HEK293 (cell line): ENCODE measurements around the gene SPATA2.

Source experiments
- CTCF ChIA-PET: fragments of 350-600 bp; formaldehyde crosslinking; extraction: SDS; loops from one replicate; lab custom pipeline; 2021; ENCODE audit warnings: antibody characterized with exemption; lab: Yijun Ruan, JAX
- POLR2A ChIA-PET: fragments of 300-600 bp; formaldehyde crosslinking; extraction: SDS; loops from one replicate; lab custom pipeline; 2020; ENCODE audit warnings: antibody characterized with exemption, inconsistent platforms; lab: Yijun Ruan, JAX
- H3K27ac ChIP-seq: fragments of 200-500 bp; sonication (Bioruptor generic); 2 replicates; pipeline ENCODE4 v1.5.1; 2014; ENCODE audit warnings: low read depth, low read length, control low read depth, inconsistent platforms; ENCODE audit errors: extremely low read depth
- H3K36me3 ChIP-seq, 2 experiments: fragments of 200-500 bp in 1 of 2; sonication (Bioruptor generic) in 1 of 2; 1 replicate in 1 of 2; 2 replicates in 1 of 2; pipeline ENCODE4 v1.5.1; 2014 to 2017; ENCODE audit warnings: inconsistent platforms in 2 of 2, low read length in 2 of 2; ENCODE audit not compliant: control insufficient read depth in 2 of 2, insufficient read depth in 1 of 2
- H3K4me1 ChIP-seq: fragments of 200-500 bp; sonication (Bioruptor generic); 2 replicates; pipeline ENCODE4 v1.5.1; 2014; ENCODE audit warnings: mild to moderate bottlenecking, low read length, inconsistent platforms; ENCODE audit not compliant: control insufficient read depth, insufficient read depth
- H3K4me3 ChIP-seq: 2 replicates; pipeline ENCODE4 v1.5.1; 2011; ENCODE audit warnings: low read depth, mild to moderate bottlenecking, control low read depth, low read length, moderate library complexity
- H3K9me3 ChIP-seq: fragments of 200-500 bp; sonication (Bioruptor generic); 2 replicates; pipeline ENCODE4 v1.5.1; 2014; ENCODE audit warnings: low read depth, low read length, inconsistent platforms; ENCODE audit not compliant: control insufficient read depth, insufficient read depth
- EGR2 ChIP-seq: fragments of 450-650 bp; formaldehyde crosslinking; IDR thresholded peaks from 2 replicates; pipeline ENCODE4 v1.5.1; 2016; ENCODE audit warnings: low read depth, missing biosample characterization, missing genetic modification characterization
- IKZF3 ChIP-seq: fragments of 450-650 bp; IDR thresholded peaks from 2 replicates; pipeline ENCODE4 v1.5.0; 2018; ENCODE audit warnings: missing biosample characterization, mild to moderate bottlenecking, missing genetic modification characterization, moderate library complexity
- PRDM1 ChIP-seq: fragments of 450-650 bp; formaldehyde crosslinking; IDR thresholded peaks from 2 replicates; pipeline ENCODE4; 2016; ENCODE audit warnings: missing biosample characterization, missing genetic modification characterization
- SCRT1 ChIP-seq: fragments of 450-650 bp; formaldehyde crosslinking; IDR thresholded peaks from 2 replicates; pipeline ENCODE4 v1.5.1; 2016; ENCODE audit warnings: missing biosample characterization, missing genetic modification characterization, borderline replicate concordance
- TCF7L2 ChIP-seq: IDR thresholded peaks from 2 replicates; pipeline ENCODE4 v1.6.1; 2011; ENCODE audit warnings: low read depth, mild to moderate bottlenecking, inconsistent platforms, low read length, moderate library complexity, borderline replicate concordance
- ZFHX2 ChIP-seq: fragments of 450-650 bp; formaldehyde crosslinking; conservative IDR thresholded peaks from 2 replicates; pipeline ENCODE4 v1.5.1; 2016; ENCODE audit warnings: missing biosample characterization, missing genetic modification characterization
- ZFP37 ChIP-seq: fragments of 450-650 bp; formaldehyde crosslinking; IDR thresholded peaks from 2 replicates; pipeline ENCODE4 v1.5.1; 2016; ENCODE audit warnings: missing biosample characterization, missing genetic modification characterization
- ZFP69B ChIP-seq: fragments of 450-650 bp; formaldehyde crosslinking; IDR thresholded peaks from 2 replicates; pipeline ENCODE4 v1.5.1; 2016; ENCODE audit warnings: missing biosample characterization, missing genetic modification characterization
- ZNF138 ChIP-seq: fragments of 450-650 bp; formaldehyde crosslinking; IDR thresholded peaks from 2 replicates; pipeline ENCODE4 v1.5.1; 2016; ENCODE audit warnings: missing biosample characterization, missing genetic modification characterization, borderline replicate concordance
- ZNF211 ChIP-seq: fragments of 450-650 bp; formaldehyde crosslinking; IDR thresholded peaks from 2 replicates; pipeline ENCODE4 v1.5.1; 2016; ENCODE audit warnings: low read depth, missing biosample characterization, missing genetic modification characterization
- ZNF335 ChIP-seq: fragments of 450-650 bp; formaldehyde crosslinking; conservative IDR thresholded peaks from 2 replicates; pipeline ENCODE4 v1.5.1; 2016; ENCODE audit warnings: missing biosample characterization, missing genetic modification characterization
- ZNF341 ChIP-seq: fragments of 450-650 bp; formaldehyde crosslinking; IDR thresholded peaks from 2 replicates; pipeline ENCODE4; 2016; ENCODE audit warnings: low read depth, missing biosample characterization, missing genetic modification characterization
- ZNF473 ChIP-seq: fragments of 450-650 bp; formaldehyde crosslinking; IDR thresholded peaks from 2 replicates; pipeline ENCODE4 v1.5.1; 2017; ENCODE audit warnings: missing biosample characterization, missing genetic modification characterization
- ZNF514 ChIP-seq: fragments of 450-650 bp; formaldehyde crosslinking; IDR thresholded peaks from 2 replicates; pipeline ENCODE4 v1.5.1; 2016; ENCODE audit warnings: missing biosample characterization, missing genetic modification characterization
- ZNF571 ChIP-seq: fragments of 450-650 bp; formaldehyde crosslinking; IDR thresholded peaks from 2 replicates; pipeline ENCODE4 v1.5.0; 2017; ENCODE audit warnings: missing biosample characterization, missing genetic modification characterization
- ZNF600 ChIP-seq: fragments of 450-650 bp; formaldehyde crosslinking; IDR thresholded peaks from 2 replicates; pipeline ENCODE4 v1.5.1; 2016; ENCODE audit warnings: missing biosample characterization, missing genetic modification characterization
- ZNF623 ChIP-seq: fragments of 450-650 bp; formaldehyde crosslinking; IDR thresholded peaks from 2 replicates; pipeline ENCODE4 v1.5.1; 2016; ENCODE audit warnings: missing biosample characterization, missing genetic modification characterization
- ZNF701 ChIP-seq: fragments of 450-650 bp; formaldehyde crosslinking; IDR thresholded peaks from 2 replicates; pipeline ENCODE4 v1.5.1; 2016; ENCODE audit warnings: missing biosample characterization, missing genetic modification characterization
- ZNF791 ChIP-seq: fragments of 450-650 bp; formaldehyde crosslinking; IDR thresholded peaks from 2 replicates; pipeline ENCODE4 v1.5.1; 2016; ENCODE audit warnings: missing biosample characterization, missing genetic modification characterization
- ZNF792 ChIP-seq: fragments of 450-650 bp; formaldehyde crosslinking; IDR thresholded peaks from 2 replicates; pipeline ENCODE4 v1.5.1; 2016; ENCODE audit warnings: missing biosample characterization, missing genetic modification characterization
- ZNF843 ChIP-seq: fragments of 450-650 bp; formaldehyde crosslinking; IDR thresholded peaks from 2 replicates; pipeline ENCODE4 v1.5.1; 2016; ENCODE audit warnings: missing biosample characterization, missing genetic modification characterization
- ZSCAN16 ChIP-seq: fragments of 450-650 bp; formaldehyde crosslinking; IDR thresholded peaks from 2 replicates; pipeline ENCODE4 v1.5.1; 2016; ENCODE audit warnings: missing biosample characterization, missing genetic modification characterization
- ZSCAN30 ChIP-seq: fragments of 450-650 bp; IDR thresholded peaks from 2 replicates; pipeline ENCODE4 v1.5.1; 2018; ENCODE audit warnings: missing biosample characterization, mild to moderate bottlenecking, missing genetic modification characterization, moderate library complexity
- ZXDB ChIP-seq: fragments of 450-650 bp; formaldehyde crosslinking; IDR thresholded peaks from 2 replicates; pipeline ENCODE4 v1.5.1; 2016; ENCODE audit warnings: missing biosample characterization, missing genetic modification characterization
- TF ChIP-seq, protein P1 (sequence below): fragments of 450-650 bp; formaldehyde crosslinking; IDR thresholded peaks from 2 replicates; pipeline ENCODE4 v1.5.1; 2016; ENCODE audit warnings: missing biosample characterization, missing genetic modification characterization
- TF ChIP-seq, protein P2 (sequence below): fragments of 450-650 bp; formaldehyde crosslinking; IDR thresholded peaks from 2 replicates; pipeline ENCODE4 v1.5.1; 2016; ENCODE audit warnings: missing biosample characterization, missing genetic modification characterization

SPATA2 gene

DNA sequence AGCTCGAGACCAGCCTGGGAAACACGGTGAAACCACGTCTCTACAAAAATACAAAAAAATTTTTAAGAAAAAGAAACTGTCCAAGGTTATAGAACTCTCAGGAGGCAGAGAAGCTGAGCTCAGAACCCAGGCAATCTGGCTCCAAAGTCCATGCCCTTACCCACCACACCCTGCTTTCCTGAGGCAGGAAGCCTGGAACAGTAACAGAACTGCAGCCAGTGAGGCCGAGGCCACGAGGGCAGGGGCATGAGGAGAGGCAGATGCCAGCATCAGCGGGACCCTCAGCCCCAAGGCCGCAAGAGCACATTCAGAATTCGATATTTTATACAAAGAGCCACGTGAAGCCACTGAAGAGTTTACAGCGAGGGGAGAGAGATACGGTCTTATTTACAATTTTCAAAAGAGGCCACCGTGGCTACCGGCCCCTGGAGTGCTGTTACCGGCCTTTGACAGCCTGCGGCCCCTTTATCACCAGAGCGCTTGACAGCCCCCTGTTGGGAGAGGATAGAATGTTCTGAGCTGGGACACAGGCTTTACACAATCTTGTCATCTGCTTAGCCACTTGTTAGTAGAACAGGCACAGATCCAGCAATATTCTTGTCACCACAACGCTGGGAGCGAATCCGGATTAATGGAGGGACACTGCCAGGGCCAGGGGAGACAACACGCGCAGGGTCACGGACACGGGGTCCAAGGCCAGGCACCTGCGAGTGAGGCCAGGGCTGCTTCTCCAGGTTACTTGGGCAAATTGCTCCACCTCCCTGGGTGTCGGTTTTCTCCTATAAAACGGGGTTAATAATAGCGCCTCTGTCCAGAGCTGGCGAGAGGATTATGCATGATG is 5.6 kb downstream of the SPATA2 start (continued):
- TF ChIP-seq ZNF341 (peak; percentile 37; the same call in 1 of the 2 replicates), ZFP37 (no peak), ZSCAN16 (tag by site-specific recombination) (no peak), SCRT1 (tag by site-specific recombination) (peak; percentile 93), TCF7L2 (peak; percentile 79), ZNF600 (tag by site-specific recombination) (peak; percentile 48; the same call in 1 of the 2 replicates), ZSCAN30 (tag by site-specific recombination) (peak; percentile 87)

DNA sequence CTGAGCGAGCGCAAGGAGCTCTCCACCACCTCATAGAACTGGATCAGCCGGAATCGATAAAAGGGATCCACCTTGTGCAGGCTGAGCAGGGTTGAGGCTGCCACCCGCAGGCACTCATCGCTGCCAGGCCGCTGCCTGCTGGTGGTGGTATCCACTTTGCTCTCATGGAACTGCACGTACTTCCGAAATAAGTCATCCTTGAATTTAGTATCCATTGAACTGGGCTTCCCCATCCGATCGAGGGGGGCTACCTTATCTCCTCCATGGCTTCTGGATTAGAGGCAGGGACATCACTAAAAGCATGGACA is 7.1 kb downstream of the SPATA2 start:
- Histone ChIP-seq H3K27ac (no peak overlapping the region), H3K9me3 (no peaks in the 10 kb centered on the region), H3K4me1 (no peaks in the 10 kb centered on the region), H3K4me3 (no peak overlapping the region), H3K36me3 (peaks cover 0 to 56% of the 10 kb centered on the region in 2 experiments; a peak in 2 of 3 replicates)
- ChIA-PET CTCF (no interaction called here), POLR2A (no interaction called here)
- TF ChIP-seq IKZF3 (tag by site-specific recombination) (no peak), ZNF791 (no peak)
- TF ChIP-seq, protein P1, sequence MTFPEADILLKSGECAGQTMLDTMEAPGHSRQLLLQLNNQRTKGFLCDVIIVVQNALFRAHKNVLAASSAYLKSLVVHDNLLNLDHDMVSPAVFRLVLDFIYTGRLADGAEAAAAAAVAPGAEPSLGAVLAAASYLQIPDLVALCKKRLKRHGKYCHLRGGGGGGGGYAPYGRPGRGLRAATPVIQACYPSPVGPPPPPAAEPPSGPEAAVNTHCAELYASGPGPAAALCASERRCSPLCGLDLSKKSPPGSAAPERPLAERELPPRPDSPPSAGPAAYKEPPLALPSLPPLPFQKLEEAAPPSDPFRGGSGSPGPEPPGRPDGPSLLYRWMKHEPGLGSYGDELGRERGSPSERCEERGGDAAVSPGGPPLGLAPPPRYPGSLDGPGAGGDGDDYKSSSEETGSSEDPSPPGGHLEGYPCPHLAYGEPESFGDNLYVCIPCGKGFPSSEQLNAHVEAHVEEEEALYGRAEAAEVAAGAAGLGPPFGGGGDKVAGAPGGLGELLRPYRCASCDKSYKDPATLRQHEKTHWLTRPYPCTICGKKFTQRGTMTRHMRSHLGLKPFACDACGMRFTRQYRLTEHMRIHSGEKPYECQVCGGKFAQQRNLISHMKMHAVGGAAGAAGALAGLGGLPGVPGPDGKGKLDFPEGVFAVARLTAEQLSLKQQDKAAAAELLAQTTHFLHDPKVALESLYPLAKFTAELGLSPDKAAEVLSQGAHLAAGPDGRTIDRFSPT (tag by site-specific recombination), result no peak

DNA sequence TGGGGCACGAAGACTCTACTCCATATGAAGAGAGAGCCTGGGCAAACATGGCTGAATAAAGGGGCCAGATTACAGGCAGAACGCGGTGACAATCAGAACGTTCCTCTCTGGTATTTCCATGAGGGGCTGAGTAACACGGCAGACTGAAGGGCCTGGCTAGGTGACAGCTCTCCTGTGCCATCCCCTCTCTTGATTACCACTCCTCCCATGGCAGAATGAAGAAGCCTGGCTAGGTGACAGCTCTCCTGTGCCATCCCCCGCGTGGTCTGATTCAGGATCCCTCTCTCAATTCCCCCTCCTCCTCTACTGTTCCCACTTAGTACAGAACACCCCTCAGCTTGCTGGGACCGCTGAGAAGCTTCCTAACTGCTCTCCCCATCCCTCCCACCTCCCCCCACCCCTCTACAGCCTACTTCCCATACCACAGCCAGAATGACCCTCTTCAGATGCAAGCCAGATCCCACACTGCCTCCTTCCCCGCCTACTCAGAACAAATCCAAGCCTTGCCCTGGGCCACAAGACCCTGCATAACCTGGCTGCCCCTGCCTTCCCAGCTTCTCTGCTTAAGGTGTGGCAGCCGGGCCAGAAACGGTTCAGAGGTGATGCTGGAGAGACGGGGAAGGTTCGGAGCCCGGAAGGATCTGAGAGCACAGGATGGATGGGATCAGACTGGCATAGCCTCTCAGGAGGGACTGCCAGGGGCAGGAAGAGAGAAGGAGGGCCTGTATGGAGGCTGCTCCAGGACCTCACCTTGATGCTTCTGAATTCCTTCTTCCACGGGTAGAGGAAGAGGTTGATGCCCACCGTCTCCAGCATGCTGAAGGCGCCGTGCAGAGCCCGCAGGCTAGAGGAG is 7.7 kb downstream of the SPATA2 start:
- CTCF ChIA-PET, result no interaction called here

DNA sequence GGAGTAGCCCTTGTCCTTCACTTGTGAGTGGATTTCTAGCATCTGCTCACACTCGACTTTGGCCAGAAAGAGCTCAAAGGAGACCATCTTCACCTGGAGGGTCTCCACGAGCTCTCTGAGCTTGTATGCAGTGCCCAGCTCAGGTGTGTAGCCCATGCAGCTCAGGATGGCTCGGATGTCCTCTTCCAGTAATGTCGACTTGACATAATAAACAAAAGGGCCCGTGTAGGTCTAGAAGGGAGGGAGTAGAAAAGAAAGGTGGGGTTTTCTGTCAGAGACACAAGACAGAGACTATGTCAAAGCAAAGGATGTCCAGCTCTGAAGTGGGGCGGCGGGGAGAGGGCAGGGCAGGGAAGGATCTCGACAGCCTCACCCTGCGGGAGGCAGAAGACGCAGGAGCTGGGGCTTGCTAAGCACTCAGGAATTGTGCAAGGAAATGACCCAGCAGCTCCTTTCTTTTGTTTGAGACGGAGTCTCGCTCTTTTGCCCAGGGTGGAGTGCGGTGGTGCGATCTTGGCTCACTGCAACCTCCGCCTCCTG is 8.6 kb downstream of the SPATA2 start:
- POLR2A ChIA-PET, result interaction anchor here (1.2 kb wide), 1 partner anchor 9 kb away, joined by 5 read pairs; no protein-coding TSS in a partner anchor
- Histone ChIP-seq H3K9me3 (no peaks in the 10 kb centered on the region), H3K36me3 (peaks cover 0 to 56% of the 10 kb centered on the region in 2 experiments; a peak in 2 of 3 replicates), H3K4me1 (no peaks in the 10 kb centered on the region), H3K4me3 (no peak overlapping the region), H3K27ac (no peak overlapping the region)
- CTCF ChIA-PET, result no interaction called here
- TF ChIP-seq ZNF843 (tag by site-specific recombination) (no peak), ZNF211 (no peak), PRDM1 (tag by site-specific recombination) (no peak), ZNF571 (no peak), ZXDB (no peak), ZNF623 (tag by site-specific recombination) (no peak), ZNF473 (tag by site-specific recombination) (no peak), ZNF514 (tag by site-specific recombination) (no peak)
- TF ChIP-seq, protein P2, sequence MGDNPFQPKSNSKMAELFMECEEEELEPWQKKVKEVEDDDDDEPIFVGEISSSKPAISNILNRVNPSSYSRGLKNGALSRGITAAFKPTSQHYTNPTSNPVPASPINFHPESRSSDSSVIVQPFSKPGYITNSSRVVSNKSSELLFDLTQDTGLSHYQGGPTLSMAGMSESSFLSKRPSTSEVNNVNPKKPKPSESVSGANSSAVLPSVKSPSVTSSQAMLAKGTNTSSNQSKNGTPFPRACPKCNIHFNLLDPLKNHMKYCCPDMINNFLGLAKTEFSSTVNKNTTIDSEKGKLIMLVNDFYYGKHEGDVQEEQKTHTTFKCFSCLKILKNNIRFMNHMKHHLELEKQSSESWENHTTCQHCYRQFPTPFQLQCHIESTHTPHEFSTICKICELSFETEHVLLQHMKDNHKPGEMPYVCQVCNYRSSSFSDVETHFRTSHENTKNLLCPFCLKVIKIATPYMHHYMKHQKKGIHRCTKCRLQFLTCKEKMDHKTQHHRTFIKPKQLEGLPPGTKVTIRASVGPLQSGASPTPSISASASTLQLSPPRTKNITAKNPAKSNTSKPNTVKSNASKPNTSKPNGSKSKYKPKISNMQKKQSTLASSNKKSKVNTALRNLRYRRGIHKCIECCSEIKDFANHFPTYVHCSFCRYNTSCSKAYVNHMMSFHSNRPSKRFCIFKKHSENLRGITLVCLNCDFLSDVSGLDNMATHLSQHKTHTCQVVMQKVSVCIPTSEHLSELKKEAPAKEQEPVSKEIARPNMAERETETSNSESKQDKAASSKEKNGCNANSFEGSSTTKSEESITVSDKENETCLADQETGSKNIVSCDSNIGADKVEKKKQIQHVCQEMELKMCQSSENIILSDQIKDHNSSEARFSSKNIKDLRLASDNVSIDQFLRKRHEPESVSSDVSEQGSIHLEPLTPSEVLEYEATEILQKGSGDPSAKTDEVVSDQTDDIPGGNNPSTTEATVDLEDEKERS (tag by site-specific recombination), result no peak

More for the DNA sequence above, 7.7 kb downstream of the SPATA2 start:
- Histone ChIP-seq H3K36me3 (peaks cover 0 to 56% of the 10 kb centered on the region in 2 experiments; a peak in 2 of 3 replicates), H3K9me3 (no peaks in the 10 kb centered on the region), H3K4me1 (no peaks in the 10 kb centered on the region), H3K4me3 (no peak overlapping the region), H3K27ac (no peak overlapping the region)
- TF ChIP-seq ZNF792 (tag by site-specific recombination) (no peak), EGR2 (tag by site-specific recombination) (peak; percentile 88), ZFP69B (tag by site-specific recombination) (no peak), ZNF138 (tag by site-specific recombination) (no peak), ZNF701 (tag by site-specific recombination) (no peak), ZNF335 (tag by site-specific recombination) (no peak), ZFHX2 (tag by site-specific recombination) (peak; percentile 74)
- POLR2A ChIA-PET, result interaction anchor here (1.2 kb wide), 1 partner anchor 8 kb away, joined by 5 read pairs; no protein-coding TSS in a partner anchor
